ENCODE data around the gene SETD3. TPM values are rescaled to one million over a fixed set of nuclear protein-coding genes. Genes with fewer than 3 reads are reported as not detected.

Gene SETD3
- polyA plus RNA-seq, 10 donors, result 50.2 to 76.3 (median 60.3) TPM

DNA sequence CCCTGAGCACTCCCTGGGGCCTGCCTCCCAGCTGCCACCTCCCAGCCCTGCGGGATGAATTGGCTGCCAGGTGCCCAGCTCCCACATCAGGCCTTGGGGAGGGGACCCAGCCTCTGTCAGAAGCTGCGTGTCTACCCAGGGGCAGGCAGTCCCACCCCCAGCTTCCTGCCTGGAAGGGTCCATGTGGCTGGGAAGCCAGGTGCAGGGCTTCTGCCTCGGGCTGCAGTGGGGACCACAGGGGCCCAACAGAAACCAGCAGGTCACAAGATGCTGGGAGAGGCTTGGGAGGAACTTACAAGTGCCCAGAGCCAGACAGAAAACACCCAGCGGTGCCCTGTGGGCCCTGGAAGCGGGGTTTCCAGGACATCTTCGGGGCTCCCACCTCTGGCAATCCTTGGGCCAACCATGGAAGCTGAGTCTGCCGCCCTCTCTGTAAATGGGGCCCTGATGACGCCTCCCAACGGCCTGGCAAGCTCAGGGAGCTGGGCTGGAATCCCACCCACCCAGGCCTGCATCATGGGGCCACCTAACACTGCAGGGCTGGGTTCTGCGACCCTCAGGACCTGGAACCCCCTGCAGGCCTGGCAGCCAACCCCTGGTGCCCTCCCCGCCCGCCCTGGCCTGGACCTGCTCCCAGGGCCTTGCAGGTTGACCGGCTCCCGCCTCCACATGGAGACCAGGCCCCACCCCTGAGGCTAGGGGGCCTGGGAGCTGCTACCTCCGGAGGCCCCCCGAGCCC, 37.2 kb upstream of the SETD3 start:
- no peak for DNase-seq

DNA sequence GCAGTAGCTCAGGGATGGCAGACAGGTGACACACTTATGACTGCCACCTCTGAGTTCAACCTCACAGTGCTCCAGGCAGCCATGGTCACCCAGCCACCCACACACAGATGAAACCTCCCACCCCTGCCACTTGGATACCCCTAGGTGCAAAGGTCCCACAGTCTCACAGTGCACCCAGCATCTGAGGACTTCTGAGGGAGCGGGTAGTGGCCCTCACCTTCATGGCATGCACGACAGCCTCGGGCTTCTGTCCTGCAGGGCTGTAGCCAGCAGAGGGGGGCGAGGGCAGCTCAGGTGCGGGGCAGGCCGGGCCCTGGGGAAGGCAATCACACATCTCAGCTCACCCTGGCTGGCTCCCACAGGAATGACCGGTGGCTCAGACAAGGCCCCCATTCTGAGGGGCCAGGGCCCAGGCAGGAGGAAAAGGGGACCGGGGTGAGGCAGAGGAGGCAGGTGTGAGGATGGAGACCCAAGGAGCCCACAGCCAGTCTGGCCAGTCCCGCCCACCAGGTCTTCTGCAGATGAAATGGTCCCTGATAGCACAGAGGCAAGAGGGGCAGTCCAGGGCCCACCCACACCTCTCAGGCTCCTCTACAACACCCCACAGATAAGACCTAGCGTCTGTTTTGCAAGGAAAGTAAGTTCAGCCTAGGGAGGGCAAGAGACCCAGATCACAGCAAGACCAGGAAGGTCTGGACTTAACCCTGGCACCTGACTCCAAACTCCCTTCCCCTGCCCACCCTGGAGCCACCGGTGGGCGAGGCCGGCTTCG, 36.4 kb upstream of the SETD3 start:
- peak in 1 of 3 donors; percentile 1 for DNase-seq

DNA sequence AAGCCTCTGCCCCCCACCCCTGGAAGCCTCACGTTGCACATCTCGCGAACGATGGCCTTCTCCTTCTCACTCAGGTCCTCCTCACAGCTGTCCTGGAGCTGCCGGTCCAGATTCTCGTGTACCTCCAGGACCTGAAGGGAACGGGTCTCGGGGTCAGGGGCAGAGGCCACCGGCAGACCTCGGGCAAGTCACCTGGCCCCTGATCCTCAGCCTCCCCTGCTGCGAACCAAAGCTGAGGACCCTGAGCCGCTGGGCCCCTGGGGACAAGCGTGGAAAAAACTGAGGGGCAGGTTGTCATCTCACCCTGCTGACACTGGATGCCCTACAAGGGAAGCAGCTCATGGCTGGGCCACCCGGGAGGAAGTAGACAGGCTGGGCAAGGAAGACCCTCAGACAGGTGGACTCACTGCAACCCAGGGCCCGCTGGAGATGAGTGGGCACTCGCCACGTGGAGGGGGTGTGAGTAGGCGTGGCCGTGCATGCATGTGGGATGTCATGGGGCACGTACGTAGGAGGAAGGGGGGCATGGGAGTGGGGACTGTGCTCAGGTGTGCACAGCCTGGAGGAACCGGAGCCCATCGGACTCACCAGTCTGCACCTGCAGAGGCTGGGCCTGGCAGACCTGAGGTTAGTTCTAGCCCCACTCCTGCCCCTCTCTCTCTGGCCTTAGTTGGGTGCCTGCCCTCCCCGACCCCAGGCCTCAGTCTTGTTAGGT, 35.7 kb upstream of the SETD3 start:
- DNase-seq, result peak in 1 of 3 donors; percentile 2

DNA sequence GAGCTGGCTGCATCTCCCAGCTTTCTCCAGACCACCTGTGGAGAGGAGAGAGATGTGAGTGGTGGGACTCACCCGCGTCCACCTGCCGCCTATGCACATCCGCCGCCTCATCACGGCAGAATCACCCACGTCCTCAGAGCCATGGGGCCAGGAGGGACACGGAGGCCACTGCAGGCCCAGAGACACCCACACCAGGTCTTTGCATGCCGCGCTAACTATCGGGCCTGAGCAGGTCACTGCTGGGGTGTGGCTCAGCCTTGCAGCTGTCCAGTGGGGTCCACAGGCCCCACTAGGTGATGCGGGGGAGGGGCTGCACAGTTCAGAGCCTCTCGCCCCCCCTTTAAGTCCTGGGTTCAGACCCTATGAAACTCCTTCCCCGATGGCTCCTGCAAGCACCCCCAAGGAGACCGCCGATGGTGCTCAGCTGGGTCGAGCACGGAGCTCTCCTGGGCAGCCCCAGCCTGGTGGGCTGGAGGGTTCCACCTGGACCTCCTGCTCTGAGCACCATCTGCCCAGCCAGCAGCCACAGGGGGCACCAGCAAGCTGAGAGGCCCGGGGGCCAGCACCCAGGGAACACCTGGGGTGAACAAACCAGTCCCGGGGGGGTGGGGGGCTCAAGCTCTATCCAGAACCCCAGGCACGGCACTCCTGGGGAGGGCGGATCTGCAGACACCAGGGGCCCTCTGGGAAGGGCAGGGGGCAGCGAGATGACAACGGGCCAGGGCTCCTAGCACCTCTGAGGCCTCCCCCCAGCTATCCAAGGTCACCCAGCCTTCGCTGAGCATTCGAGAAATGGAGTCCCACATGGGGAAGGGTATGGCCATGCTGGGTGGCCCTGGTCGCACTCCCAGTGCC, 34.9 kb upstream of the SETD3 start:
- DNase-seq, result peak in 1 of 3 donors; percentile 5

DNA sequence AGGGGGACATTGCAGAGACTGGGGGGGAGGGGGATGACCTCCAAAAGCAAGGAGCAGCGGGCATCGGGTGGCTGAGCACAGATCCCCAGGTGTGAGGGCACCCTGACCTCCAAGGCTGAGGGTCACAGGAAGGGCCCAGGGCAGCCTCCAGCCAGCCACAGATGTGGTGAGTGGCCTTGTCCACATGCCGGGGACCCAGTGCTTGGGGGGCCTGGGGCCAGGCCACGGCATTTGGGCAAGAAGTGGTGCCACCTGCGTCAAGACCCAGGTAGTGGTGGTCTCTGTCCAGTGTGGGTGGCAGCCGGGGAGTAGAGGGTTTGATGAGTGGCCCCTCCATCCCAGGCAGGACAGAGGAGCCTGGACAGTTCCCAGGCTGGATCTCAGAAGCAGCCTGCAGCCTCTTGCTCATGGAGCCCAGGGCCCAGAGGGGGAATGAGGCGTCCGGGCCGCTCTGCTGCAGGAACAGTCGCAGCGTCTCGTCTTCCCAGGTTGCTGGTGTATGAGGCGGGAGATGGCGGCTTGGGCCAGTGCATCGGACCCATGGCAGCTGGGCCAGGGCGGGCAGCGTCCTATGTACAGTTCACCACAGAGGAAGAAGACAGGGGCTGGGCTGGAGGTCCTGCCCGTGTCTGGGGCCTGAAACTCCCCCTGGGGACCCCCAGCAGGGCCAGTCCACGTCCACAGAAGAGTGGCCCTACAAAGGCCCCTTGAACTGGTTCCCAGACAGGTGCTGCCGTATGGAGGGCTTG, 34.1 kb upstream of the SETD3 start:
- peak in 1 of 3 donors; percentile 5 for DNase-seq

DNA sequence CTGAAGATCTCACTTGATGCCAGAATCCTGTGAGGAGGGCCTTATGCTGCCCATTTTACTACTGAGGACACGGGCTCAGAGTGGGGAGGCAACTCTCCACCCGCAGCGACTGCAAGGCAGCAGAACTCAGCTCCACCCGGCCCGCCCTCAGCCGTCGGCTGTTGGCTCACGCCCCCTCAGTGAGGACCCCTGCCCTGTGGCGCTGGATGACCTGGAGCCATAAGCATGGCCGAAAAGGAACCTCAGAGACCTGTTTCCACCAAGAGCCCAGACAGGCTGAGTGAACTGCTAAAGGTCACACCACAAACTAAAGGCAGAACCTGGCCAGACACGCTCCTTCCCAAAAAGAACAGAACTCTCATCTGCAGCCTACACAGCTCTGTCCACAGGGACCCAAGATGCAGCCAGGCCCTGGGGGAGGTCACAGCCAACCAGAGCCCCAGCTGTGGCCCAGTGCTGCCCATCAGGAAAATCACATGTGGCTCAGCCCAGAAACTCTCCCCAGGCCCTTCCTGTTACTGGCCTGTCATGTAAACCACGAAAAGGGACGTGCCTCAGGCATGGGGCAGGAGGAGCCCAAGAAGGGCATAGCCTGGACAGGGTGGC, 33.4 kb upstream of the SETD3 start:
- DNase-seq, result peak in 1 of 3 donors; percentile 5

DNA sequence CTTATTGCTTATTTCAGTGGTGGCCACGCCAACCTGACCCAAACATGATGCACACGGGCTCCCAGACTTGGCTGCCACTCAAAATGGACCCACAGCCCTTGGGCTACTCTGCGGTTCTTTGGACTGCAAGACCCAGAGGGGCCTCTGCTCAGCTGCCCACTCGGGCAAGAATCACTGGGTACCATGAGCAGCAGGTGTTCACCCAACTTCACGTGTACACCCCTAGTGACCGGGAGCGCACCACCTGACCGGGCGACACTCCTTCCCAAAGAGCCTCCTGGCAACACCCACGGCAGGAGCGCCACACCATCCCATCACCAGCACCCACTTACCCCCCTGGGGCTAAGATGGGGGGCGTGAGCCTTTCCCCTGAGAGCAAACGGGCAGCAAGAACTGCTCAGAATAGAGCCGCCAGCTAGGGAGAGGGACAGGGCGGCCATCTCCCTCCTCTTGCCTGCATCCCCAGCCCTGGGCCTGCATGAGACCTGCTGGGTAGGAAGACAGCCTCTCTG, 32.6 kb upstream of the SETD3 start:
- DNase-seq, result peak in 1 of 3 donors; percentile 16

DNA sequence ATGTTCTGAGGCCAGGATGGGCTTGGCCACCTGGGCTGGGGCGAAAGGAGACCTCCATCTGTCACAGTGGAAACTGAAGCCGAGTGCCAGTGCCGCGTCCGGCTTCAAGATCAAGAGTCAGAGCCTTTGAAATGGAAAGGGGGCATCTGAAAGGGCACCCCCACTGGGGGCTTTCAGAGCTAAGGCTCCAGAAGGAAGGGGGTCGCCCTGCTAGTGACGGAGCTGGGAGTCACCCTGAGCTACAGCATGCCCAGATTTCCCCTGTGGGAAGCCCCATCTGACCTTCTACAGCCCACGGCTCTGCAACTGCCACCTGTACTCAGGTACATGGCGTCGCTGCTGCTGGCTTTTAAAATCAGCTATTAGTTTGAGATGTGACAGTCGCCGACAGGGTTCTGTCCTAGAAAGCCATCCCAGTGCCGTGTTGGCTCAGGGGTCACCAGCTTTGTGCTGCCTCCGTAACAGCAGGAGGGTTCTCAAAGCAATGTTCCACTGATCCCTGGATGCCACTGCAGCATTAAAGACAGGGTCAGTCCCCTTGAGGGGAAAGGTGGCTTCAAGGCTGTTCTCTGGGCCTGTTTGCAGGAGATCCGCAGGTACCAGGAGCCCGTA, 32.0 kb upstream of the SETD3 start:
- DNase-seq, result peak in 1 of 3 donors; percentile 9

DNA sequence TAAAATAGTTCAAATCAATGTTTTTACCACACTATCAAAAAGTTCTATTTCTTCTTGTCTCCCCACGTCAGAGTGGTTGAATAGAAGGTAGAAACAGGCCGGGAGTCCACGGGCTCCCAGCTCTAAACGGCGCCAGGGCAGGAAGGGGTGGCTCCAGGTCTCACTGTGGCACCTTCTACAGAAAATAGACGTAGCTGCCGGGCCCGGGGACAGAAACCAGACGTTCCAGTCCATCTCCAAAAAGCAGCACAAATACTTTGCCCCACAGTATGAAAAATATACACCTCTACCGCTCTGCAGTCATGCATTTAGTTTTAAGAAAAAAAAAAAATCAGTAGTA, 31.4 kb upstream of the SETD3 start:
- no peak for DNase-seq

DNA sequence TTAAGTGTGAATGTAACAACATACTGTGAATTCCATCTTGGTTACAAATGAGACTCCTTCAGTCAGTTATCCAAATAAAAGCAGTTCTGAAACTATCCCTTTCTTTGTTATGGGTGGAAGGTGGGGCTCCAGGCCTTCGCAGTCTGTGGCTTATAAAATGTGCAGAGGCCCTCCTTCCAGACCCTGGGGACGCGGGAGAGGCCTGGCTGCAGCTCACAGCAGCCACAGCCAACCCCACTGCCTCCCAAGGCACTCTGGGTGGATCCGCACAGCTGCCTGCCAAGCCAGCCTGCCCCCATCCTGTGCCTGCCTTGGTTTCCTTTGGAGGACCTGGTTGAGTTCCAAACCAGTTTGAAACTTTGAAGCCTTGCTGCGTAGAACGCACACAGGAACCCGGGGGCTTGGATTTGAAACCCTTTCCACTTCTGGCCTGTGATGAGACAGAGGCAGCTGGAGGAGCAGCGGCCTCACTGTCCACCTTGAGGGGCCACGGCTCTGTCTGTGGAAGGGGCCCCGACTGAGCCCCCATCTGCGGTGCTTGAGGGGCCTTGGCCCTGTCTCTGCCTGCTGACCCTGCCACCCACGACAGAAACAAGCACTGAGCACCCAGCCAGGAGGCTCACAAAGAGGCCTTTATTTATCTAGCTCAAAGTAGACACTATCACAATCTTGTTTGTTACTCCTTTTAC, 30.9 kb upstream of the SETD3 start:
- peak; percentile 30 to 78 (median 31) for DNase-seq

DNA sequence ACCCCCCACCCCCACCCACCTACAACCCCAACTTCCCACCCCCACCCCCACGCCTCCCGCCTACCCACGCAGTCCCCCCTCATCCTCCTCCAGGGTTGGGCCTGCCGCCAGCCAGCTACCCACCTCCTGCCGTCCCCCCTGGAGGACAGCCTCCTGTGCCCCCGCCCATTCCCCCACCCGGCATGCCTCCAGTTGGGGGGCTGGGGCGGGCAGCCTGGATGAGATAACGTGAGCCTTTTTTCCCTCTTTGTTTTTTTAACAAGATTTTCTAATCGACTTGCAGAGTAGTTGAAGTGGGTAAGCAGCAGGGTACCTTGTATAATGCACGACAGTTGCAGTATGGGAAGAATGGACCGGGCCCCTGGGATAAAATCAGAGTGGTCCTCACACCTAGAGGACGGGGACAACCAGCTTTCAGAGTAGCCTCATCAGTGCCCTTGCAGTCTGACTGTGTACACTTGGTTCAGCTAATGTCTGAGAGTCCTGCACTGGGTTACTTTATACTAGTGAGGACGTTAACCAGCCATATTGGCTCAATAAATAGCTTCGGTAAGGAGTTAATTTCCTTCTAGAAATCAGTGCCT, 30.0 kb upstream of the SETD3 start:
- no peak for DNase-seq

DNA sequence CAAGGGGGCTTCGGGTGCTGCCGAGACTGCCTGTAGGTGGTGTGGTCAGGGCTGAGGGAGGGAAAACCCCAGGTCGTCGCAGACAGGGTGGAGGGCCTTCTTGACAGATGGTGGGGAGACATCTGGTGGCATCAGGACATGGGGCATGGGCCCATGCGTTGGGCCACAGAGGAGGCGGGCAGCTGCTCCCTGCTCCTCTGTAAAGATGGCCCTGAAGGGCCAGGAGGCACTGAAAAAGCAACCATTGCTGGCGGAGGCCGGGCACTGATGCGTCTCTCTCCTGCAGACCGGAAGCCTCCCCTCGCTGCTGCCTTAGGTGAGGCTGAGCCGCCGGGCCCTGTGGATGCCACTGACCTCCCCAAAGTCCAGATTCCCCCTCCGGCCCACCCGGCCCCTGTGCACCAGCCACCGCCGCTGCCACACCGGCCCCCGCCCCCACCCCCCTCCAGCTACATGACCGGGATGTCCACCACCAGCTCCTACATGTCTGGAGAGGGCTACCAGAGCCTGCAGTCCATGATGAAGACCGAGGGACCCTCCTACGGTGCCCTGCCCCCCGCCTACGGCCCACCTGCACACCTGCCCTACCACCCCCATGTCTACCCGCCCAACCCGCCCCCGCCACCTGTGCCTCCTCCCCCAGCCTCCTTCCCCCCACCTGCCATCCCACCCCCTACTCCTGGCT, 29.4 kb upstream of the SETD3 start:
- DNase-seq, result no peak

DNA sequence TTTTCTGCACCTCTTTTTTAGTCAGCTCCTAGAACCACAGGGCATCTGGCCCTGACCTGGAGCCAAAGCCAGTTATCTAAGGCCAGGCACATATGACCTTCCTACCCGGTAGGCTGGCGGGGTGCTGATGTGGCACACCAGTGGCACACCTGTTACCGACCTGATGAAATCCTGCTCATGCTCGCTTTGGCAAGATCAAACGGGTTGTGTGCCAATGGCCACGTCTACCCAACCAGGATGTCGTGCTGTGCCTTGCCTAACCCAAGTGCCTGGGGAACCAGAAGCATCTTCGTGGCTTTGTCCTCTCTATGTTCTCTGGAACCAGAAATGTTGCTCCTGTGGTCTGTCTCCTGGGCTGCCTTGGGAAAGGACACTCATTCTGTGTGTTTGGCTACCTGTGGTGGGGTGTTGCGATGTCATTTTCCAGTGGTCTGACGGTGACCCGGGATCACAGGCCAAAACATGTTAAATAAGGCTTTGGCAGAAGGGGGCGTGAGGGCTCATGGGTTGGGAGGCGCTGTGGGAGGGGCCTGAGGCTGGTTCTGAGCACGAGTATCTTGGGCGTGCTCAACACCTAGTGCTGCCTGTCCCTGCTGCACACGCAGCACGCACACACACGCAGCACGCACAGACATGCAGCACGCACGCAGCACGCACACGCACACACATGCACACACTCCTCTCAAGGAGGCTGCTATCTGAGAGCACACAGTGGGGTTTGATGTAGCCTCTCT, 28.4 kb upstream of the SETD3 start:
- no peak for DNase-seq

DNA sequence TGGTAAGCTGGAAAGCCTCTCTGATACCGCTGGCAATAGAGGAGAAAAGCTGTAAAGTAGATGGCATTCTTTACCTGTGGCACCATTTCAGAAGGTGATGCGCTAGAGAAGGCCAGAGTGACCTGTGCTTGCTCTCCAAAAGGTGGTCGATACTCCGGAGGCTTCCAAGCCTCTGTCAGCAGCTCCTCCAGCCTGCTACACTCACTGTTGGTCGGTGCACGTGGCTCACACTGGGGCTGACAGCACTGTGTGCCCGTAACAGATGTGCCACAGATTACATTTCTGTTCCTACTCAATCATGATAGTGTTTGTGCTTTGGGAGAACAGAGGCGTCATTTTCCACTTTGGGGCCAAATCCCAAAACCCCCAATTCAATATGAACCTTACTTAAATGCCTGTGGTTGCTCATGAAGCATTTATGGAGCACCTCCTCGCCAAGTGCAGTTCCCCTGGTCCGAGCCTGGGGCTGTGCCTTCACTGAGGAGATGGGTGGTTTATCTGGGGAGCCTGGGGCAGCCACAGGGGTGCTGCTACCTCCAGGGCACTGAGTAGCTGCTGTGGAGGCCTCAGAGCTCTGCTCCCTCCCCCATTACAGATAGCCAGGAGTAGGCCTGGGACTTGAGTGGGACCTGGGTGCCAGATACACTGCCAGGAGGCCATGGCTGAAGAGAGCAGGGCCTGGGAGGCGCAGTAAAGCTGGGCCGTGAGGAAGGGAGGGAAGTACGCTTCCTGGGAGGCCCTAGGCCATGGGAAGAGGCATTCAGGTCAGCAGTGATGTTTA, 27.4 kb upstream of the SETD3 start:
- no peak for DNase-seq

DNA sequence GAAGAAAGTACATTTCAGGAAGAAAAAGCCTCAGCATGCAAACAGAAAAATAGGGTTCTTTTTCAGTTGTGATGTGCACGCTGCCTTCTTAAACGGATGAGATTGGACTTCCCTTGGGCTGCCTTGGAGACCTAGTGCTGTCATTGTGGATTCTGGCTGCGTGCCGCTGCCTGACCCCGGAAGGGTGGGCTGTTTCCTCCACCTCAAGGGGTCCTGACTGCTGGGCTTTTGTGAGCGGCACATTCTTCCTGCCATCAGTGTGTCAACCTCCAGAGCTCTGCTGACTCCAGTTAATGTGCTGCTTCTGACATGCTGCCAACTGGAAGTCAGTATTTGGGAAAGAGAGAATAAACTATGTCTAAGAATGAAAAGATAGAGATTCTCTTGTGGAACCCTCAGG, 25.6 kb upstream of the SETD3 start:
- no peak for DNase-seq

DNA sequence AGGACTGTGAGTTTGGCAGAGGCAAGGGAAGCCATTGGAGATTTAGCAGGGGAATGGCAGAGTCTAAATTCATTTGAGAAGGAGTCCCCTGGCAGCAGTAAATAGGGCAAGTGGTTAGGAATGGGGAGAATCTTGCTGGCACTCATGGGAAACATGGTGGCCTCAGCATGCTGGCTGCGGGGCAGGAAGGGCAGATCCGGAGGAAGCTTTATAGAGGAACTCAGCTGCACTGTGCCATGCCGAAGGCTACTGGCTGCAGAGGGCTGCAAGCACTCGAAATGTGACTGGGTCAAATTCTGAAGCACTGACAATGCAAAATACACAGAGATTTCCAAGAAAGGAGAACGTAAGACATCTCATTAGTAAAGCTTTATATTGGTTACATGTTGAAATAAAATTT, 24.4 kb upstream of the SETD3 start:
- no peak for DNase-seq

Data from muscle of back (tissue), 11 donors.